Cardiac septum (tissue), 1 donor: ENCODE measurements around the gene NUDCD2. TPM values are rescaled to one million over a fixed set of nuclear protein-coding genes. Genes with fewer than 3 reads are reported as not detected.

Experiments used
- total RNA-seq: library from RNA; stranded (reverse); fragmentation: NEBNext Ultra II Directional; extraction: Animal tissue kit (Norgen Biotek cat#: 25700); gene quantifications from one replicate; pipeline ENCODE4 v1.2.1, GENCODE V29; 2021
- donor health status: DM: no; HTN: no; CAD: no.

Gene NUDCD2
- total RNA-seq, 1 donor from 2014 or later: 16.2 TPM

Other genes starting within 250 kb of the NUDCD2 start
- gene CCNG1, start 22.5 kb downstream of the NUDCD2 start, total RNA-seq: 62.6 TPM
- 0.46 TPM for gene HMMR, start 530 bp upstream of the NUDCD2 start, total RNA-seq
- gene MAT2B, start 45.5 kb upstream of the NUDCD2 start, total RNA-seq: 45.2 TPM